MCF 10A (cell line): ENCODE measurements around the gene EIF1B. TPM values are rescaled to one million over a fixed set of nuclear protein-coding genes. Genes with fewer than 3 reads are reported as not detected.

Experiments
- BruUV-seq: library from RNA; stranded (reverse); fragments of 400-500 nt; replicated peaks from 2 replicates; lab custom pipeline; 2021; lab: Mats Ljungman, UMichigan
- CTCF ChIA-PET: fragments of 300-600 bp; sonication (Branson Sonifier 250); formaldehyde crosslinking; extraction: SDS; loops from one replicate; lab custom pipeline; 2021; ENCODE audit warnings: antibody characterized with exemption, inconsistent platforms; lab: Yijun Ruan, JAX
- POLR2A ChIA-PET: fragments of 300-600, 350-650 bp; sonication (Branson Sonifier 250); formaldehyde crosslinking; extraction: SDS; loops from one replicate; lab custom pipeline; 2020; ENCODE audit warnings: antibody characterized with exemption, inconsistent platforms; lab: Yijun Ruan, JAX
- DNase-seq: peaks from one replicate; pipeline ENCODE4 v3.0.0-alpha.2; 2018; ENCODE audit not compliant: unreplicated experiment
- H3K27ac Mint-ChIP-seq: one replicate; pipeline ENCODE4 v1.8.0; 2022; ENCODE audit warnings: mild to moderate bottlenecking, low read depth, mixed read lengths; ENCODE audit not compliant: unreplicated experiment
- H3K27me3 Mint-ChIP-seq: one replicate; pipeline ENCODE4 v1.8.0; 2022; ENCODE audit warnings: mixed read lengths; ENCODE audit not compliant: insufficient read depth, unreplicated experiment
- H3K36me3 Mint-ChIP-seq: one replicate; pipeline ENCODE4 v1.8.0; 2022; ENCODE audit warnings: mild to moderate bottlenecking, moderate library complexity, mixed read lengths; ENCODE audit not compliant: insufficient read depth, unreplicated experiment
- H3K4me1 Mint-ChIP-seq: one replicate; pipeline ENCODE4 v1.8.0; 2022; ENCODE audit warnings: mixed read lengths; ENCODE audit not compliant: insufficient read depth, unreplicated experiment
- H3K4me3 Mint-ChIP-seq: one replicate; pipeline ENCODE4 v1.8.0; 2022; ENCODE audit warnings: mild to moderate bottlenecking, moderate library complexity, mixed read lengths; ENCODE audit not compliant: unreplicated experiment
- H3K9me3 Mint-ChIP-seq: one replicate; pipeline ENCODE4 v1.8.0; 2022; ENCODE audit warnings: mixed read lengths; ENCODE audit not compliant: unreplicated experiment
- CTCF ChIP-seq: fragments of 200-600 bp; IDR thresholded peaks from one replicate; pipeline ENCODE4 v1.8.0; 2022; ENCODE audit warnings: antibody characterized with exemption, mild to moderate bottlenecking; ENCODE audit not compliant: unreplicated experiment
- intact Hi-C: fragments of 100-400 bp; cut with micrococcal nuclease; formaldehyde crosslinking; loops from 2 replicates; pipeline ENCODE4 v1.14.1; 2022
- total RNA-seq: library from RNA; stranded (reverse); gene quantifications from 2 replicates; pipeline ENCODE4 v1.2.3, GENCODE V29; 2022

The EIF1B gene
- total RNA-seq, 1 experiment from 2014 or later, result 69.3 TPM

GRCh38 chr3:40328374-40328773, 18.9 kb downstream of the EIF1B start:
- DNase-seq, result no peak
- H3K27me3 Mint-ChIP-seq, result no peaks in the 10 kb centered on the region
- ChIA-PET CTCF (interaction anchor here (0.6 to 6.2 kb wide), 33 partner anchors 9 to 1559 kb away, joined by 3 to 38 read pairs (median 4); partner anchors contain the start of gene RPL14), POLR2A (interaction anchor here (1.1 to 2.6 kb wide), 3 partner anchors 18 to 130 kb away, joined by 3 to 18 read pairs (median 14); partner anchors contain the start of gene RPL14)
- no peak for TF ChIP-seq CTCF
- no peak overlapping the region for H3K4me3 Mint-ChIP-seq
- intact Hi-C loops, result loop anchor here (5.0 kb wide), 1 partner anchor 394 kb away; no protein-coding TSS in a partner anchor
- no peaks in the 10 kb centered on the region for H3K9me3 Mint-ChIP-seq
- H3K36me3 Mint-ChIP-seq, result no peaks in the 10 kb centered on the region
- BruUV-seq, result no TSS peak
- no peaks in the 10 kb centered on the region for H3K4me1 Mint-ChIP-seq
- H3K27ac Mint-ChIP-seq, result no peak overlapping the region

DNA sequence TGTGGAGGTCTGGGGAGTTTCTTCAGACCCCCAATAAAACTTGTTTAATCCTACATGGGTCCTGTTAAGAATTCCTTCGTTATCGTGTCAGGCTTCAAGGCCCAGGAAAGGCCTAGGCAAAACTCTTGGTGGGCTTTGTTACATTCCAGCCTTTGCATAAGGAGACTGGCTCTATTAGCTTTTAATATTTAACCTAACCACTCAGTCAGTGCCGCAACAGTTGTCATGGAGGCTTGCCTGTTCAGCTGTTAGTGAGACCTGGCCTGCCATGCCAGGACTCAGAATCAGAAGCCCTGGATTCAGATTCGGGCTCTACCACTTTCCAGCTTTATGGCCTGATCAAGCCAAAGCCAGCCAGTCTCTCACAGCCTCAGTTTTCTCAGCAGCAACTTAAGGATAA, 19.6 kb downstream of the EIF1B start:
- Mint-ChIP-seq H3K4me3 (no peak overlapping the region), H3K27ac (no peak overlapping the region), H3K9me3 (no peaks in the 10 kb centered on the region), H3K27me3 (no peaks in the 10 kb centered on the region), H3K4me1 (no peaks in the 10 kb centered on the region), H3K36me3 (no peaks in the 10 kb centered on the region)
- POLR2A ChIA-PET, result interaction anchor here (1.1 to 2.6 kb wide), 3 partner anchors 19 to 129 kb away, joined by 3 to 18 read pairs (median 14); partner anchors contain the start of gene RPL14
- DNase-seq, result no peak
- TF ChIP-seq CTCF, result no peak
- BruUV-seq, result no TSS peak
- intact Hi-C loops, result loop anchor here (5.0 kb wide), 1 partner anchor 393 kb away; no protein-coding TSS in a partner anchor
- CTCF ChIA-PET, result interaction anchor here (1.0 to 6.2 kb wide), 13 partner anchors 12 to 1349 kb away, joined by 3 to 38 read pairs (median 8); no protein-coding TSS in a partner anchor

GRCh38 chr3:40332684-40333083, 23.2 kb downstream of the EIF1B start:
- BruUV-seq, result no TSS peak
- ChIA-PET CTCF (interaction anchor here (1.3 kb wide), 1 partner anchor 15 kb away, joined by 6 read pairs; no protein-coding TSS in a partner anchor), POLR2A (interaction anchor here (1.4 kb wide), 1 partner anchor 120 kb away, joined by 8 read pairs; no protein-coding TSS in a partner anchor)
- no peak overlapping the region for H3K4me3 Mint-ChIP-seq
- no peaks in the 10 kb centered on the region for H3K27me3 Mint-ChIP-seq
- DNase-seq, result no peak
- TF ChIP-seq CTCF, result no peak
- no peaks in the 10 kb centered on the region for H3K4me1 Mint-ChIP-seq
- H3K27ac Mint-ChIP-seq, result no peak overlapping the region
- no peaks in the 10 kb centered on the region for H3K9me3 Mint-ChIP-seq
- H3K36me3 Mint-ChIP-seq, result no peaks in the 10 kb centered on the region
- intact Hi-C loops, result no loop called here

- H3K27me3 Mint-ChIP-seq, result no peaks in the 10 kb centered on the region
- POLR2A ChIA-PET, result interaction anchor here (1.0 kb wide), 1 partner anchor 124 kb away, joined by 4 read pairs; the partner anchor contains the start of gene RPL14
These were observed 23.9 kb downstream of the EIF1B start for GRCh38 chr3:40333416-40333815.

More at GRCh38 chr3:40333416-40333815, 23.9 kb downstream of the EIF1B start:
- peak; percentile 24 for DNase-seq
- intact Hi-C loops, result no loop called here
- H3K4me1 Mint-ChIP-seq, result no peaks in the 10 kb centered on the region
- TF ChIP-seq CTCF, result no peak
- BruUV-seq, result no TSS peak
- CTCF ChIA-PET, result interaction anchor here (0.8 kb wide), 1 partner anchor 17 kb away, joined by 4 read pairs; no protein-coding TSS in a partner anchor
- no peaks in the 10 kb centered on the region for H3K9me3 Mint-ChIP-seq
- no peak overlapping the region for H3K27ac Mint-ChIP-seq
- H3K4me3 Mint-ChIP-seq, result no peak overlapping the region
- H3K36me3 Mint-ChIP-seq, result no peaks in the 10 kb centered on the region
